ENCODE measurements around the gene DAGLA.
"Not testable (repeated sequence)": the region's sequence is repeated elsewhere in the genome, so short reads cannot be mapped to it uniquely, and the experiment has no call there.

DAGLA gene

DNA sequence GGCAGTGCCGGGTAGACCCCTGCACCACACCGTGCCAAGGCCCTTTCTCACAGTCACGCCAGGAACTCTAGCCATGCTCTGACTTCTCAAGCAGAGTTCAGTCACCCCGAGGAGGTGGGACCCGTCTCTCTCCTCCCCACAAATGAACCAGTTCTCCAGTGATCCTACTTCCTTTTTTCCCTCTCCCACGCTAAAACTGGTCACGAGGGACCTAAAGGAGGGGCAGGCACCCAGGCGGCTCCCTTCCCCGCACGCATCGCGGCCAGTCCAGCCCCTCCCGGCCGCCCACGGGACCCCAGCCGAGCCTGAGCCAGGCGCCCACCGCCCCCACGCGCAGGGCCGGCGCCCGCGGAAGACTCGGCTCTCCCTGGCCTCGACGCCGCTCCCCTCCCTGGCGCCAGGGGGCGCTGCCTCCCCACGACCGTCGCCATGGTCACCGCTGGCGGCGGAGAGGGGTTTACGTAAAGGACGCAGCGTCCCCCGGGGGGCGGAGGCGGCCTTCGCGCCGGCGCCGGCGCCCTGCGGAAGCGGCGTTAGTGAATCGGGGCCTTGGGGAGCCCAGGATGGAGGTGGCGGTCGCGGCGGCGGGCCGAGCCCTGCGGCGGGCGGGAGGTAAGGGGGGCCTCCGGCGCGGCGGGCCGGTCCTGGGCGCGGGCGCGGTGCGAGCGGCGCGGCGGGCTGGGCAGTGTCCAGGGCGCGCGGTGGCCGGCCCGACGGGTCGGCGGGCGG is at the start of gene DAGLA:
TSS of gene DAGLA (plus strand) at position 499 of the 729 bp plus-strand sequence. CDS start 39,765 bp downstream, outside the sequence.
- DNase-seq = peak; percentile 62

DNA sequence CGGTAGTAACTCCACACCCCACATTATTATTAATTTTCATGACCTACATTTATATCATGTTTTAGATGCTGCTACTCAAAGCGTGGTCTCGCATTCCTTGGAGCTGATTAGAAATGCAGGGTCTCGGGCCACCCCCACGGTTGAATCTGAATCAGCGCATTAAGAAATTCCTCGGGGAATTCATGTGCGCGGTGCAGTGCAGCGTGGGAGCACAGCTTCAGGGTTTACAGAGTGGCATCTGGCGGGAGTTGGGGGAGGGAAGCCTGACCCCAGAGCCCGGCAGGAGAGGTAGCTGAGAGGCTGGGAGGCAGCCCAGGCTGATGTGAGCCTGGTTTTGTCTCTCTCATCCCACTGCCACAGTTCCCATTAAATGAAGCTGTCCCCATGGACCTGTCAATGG is 48.1 kb upstream of the DAGLA start:
- no peak for DNase-seq

DNA sequence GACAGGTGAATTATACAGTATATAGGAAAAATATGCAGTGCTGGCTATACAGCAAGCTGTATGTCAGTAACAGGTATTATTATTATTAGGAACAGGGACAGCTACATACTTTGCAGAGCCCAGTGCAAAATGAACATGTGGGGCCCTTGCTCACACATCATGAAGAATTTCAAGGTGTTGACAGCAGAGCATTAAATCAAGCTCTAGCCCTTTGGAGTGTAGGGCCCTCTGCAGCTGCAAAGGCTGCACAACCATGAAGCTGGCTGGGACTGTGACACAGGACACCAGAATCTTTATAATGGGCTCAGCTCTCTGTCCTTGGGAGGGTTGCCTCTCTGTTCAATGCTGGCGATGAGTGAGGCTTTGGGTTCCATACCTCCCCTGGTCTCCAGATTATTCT is 44.9 kb upstream of the DAGLA start:
- DNase-seq = no peak

DNA sequence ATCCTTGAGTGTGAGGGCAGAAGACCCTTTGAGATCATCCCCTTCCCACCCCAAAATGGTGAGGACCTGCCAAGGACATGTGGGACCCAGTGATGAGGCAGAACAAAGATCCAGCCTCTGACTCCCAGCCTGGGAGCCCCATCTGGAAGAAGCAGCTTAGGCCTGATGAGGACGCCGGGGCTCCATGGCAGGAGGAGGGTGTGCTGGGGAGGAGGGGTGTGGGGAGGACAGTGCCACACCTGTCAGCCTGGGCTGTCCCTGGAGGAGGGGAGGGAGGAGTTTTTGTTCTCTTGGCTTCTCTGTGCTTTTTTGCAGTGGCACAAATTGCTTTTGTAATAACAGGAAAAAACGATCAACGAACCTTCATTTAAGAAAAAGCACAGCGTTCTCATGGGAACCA is 44.4 kb upstream of the DAGLA start:
- no peak for DNase-seq

DNA sequence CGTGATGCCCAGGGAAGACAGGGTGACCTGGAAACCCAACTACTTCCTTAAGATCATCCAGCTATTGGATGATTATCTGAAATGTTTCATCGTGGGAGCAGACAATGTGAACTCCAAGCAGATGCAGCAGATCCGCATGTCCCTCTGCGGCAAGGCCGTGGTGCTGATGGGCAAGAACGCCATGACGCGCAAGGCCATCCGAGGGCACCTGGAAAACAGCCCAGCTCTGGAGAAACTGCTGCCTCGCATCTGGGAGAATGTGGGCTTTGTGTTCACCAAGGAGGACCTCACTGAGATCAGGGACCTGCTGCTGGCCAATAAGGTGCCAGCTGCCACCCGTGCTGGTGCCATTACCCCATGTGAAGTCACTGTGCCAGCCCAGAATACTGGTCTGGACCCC is 43.5 kb upstream of the DAGLA start:
- DNase-seq = no peak

GRCh38 chr11:61637277-61637676 is 42.9 kb upstream of the DAGLA start:
- DNase-seq = no peak

- no peak for DNase-seq
Observed at GRCh38 chr11:61639816-61640443, 40.3 kb upstream of the DAGLA start.

DNA sequence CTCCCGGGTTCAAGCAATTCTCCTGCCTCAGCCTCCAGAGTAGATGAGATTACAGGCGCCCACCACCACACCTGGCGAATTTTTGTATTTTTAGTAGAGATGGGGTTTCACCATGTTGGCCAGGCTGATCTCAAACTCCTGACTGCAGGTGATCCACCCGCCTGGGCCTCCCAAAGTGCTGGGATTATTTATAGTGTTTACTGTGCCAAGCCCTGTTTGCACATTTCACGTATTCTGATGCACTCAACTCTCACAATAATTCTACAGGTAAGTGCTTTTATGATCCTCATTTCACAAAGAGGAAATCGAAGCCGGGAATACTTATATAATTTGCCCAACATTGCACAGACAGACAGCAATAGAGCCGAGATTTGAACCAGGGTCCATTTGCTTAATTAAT is 38.0 kb upstream of the DAGLA start:
- DNase-seq = no peak

DNA sequence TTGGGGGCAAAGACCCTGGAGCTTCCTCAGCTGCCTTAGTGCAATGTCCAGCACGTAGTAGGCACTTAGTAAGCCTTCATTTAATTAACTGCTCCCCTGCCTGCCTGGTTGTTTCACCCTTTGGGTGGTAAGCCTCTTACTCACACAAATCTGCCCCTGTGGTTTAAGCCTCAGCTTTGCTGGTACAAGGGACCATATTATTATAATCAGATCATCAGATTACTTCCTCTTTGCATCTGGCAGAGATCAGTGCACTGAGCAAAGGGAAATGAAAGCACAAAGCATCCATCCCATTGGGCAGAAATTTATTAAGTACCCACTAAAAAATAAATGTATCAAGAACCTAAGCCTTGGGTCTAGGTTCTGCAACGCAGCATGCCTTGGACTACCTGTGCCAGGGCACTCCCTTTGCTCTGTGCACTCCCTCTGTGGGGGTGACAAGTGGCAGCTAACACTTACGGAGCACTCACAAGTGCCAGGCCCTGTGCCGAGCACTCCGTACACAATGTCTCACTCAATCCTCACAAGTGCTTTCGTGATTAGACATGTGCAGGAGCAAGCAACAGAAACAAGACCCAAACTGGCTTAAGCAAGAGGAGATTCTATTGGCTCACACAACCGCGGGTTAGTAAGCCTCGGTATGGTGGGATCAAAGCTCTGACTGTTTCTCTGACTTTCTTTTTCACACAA is 34.9 kb upstream of the DAGLA start:
- no peak for DNase-seq

- no peak for DNase-seq
Observed at GRCh38 chr11:61647529-61647928, 32.7 kb upstream of the DAGLA start.

DNA sequence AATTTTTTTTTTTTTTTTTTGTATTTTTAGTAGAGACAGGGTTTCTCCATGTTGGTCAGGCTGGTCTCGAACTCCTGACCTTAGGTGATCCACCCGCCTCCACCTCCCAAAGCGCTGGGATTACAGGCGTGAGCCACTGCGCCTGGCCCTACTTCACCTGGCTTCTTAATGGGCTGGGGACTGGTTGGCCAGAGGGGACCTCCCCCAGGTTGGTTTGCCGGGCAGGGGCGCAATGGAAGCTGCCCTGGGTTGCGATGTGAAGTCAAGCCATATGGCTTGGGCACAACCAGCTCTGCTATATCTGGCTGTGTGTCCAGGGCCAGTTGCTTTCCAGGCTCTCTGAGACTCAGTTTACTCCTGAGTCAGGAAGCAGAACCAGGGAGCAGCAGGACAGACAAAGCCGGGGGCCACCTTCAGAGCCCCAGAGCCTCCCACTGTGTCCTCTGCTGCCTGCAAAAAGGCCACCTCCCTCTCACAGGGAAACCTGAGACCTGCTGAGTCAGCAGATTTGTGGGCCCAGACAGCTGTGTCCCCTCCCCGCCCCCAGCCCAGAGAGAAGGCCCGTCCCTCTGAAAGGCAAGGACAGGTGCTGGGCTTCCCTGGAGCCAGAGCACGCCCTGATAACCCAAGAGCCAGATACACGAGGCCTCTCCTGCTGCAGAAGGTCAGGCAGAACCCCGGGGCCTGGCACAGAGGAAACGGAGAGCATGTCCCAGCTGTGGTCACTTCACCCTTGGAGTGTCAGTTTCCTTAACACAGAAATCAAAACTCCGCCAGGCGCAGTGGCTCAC is 29.2 kb upstream of the DAGLA start:
- no peak for DNase-seq

DNA sequence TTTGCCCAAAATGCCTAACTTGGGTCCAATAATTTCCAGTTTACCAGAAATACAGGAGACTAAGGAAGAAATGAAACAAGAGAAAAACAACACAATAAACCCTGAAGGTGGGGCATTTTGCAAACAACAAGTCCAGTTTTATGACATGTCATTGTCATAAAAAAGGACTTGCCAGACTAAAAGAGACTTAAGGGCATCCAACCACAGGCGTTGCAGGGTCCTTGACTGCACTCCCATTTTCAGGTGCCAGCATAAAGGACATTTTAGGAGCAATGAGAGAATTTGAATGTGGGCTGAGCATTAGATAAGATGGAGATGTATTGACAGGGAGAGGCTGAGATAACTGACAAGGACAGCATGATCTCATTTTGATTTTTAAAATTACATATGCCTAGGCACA is 28.1 kb upstream of the DAGLA start:
- DNase-seq = no peak

DNA sequence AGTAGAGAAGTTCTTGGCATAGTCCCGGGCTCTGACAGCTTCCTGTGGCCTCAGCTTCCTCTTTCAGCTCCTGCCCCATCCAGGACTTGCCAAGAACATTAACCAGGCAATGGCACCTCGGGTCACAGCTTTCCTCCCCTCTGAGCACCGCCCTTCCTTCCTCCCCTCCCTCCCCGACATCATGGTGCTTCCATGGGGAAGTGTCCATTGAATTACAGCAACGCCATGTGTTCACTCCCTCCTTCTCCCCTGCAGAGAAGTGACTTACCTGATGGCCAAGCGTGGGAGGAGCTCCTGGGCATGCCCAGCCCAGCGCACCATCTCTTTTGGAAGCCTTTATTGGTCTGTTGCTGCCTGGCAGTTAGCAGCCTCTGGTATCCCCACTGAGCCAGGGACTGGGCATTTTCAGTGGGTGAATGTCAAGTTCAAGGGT is 25.8 kb upstream of the DAGLA start:
- no peak for DNase-seq

DNA sequence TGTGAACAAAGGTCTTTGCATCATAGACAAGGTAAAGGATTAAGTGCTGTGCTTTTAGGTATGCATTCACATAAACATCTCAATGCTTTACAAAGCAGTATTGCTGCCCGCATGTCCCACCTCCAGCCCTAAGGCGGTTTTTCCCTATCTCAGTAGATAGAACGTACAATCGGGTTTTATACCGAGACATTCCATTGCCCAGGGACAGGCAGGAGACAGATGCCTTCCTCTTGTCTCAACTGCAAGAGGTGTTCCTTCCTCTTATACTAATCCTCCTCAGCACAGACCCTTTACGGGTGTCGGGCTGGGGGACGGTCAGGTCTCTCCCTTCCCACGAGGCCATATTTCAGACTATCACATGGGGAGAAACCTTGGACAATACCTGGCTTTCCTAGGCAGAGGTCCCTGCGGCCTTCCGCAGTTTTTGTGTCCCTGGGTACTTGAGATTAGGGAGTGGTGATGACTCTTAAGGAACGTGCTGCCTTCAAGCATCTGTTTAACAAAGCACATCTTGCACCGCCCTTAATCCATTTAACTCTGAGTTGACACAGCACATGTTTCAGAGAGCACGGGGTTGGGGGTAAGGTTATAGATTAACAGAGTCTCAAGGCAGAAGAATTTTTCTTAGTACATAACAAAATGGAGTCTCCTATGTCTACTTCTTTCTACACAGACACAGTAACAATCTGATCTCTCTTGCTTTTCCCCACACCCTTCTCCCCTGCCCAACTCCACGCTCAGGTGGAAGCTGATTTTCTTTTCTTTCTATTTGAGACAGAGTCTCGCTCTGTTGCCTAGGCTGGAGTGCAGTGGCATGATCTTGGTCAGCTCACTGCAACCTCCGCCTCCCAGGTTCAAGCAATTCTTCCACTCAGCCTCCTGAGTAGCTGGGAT is 24.7 kb upstream of the DAGLA start:
- DNase-seq = not testable (repeated sequence)

DNA sequence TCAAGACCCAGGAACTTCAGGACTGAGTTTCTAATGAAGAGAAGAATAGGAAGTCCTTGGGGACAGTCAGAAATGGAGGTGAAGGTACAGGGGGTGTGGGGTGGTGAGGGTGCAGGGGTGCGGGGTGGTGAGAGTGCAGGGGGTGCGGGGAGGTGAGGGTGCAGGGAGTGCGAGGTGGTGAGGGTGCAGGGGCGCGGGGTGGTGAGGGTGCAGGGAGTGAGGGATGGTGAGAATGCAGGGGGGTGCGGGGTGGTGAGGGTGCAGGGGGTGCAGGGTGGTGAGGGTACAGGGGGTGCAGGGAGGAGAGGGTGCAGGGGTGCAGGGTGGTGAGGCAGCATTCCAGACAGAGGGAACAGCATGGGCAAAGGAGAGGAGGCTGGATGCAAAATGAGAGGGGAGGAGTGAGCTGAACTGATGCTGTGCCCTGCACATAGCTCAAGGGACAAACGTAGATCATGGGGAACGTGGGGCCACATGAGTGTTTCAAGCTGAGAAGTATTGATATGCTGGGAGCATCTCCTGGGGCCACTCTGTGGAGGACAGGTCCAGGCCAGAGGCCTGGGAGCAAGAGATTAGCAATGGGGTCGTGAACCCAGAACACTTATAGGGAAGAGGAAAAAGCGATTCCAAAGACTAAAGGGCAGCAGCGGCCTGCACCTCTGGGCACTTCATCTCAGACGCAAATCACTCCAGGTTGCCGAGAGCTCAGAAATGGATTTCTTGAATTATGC is 23.7 kb upstream of the DAGLA start:
- no peak for DNase-seq

DNA sequence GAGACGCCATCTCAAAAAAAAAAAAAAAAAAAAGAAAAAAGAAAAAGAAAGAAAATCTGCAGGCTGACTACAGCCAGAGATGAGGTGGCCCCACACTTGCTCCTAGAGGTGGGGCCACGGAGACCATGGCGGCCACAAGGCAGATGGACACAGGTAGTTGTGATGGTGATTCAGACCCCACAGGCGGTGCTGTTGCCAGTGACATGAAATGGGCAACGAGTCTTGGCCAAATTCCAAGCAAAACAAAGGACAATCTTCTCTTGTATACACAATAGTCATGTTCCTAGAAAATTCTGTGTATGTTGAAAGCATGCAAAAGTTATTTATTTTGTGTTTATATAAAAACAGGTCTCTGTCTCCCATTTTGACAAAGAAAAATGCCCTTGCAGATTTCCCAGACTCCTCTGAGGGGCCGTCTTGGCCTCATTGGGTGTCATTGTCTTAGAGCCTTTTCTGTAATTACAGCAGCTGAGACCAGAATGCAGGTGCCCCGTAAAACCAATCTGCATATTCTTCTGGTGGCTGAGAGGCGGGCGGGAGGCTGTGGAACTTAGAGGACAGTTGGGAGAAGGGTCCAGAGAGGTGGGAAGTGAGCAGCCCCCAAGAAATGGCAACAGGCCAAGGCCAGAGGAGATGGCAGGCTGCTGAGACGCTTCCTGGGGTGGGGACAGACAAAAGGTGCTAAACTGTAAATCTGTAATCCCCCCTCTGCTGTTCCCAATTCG is 22.5 kb upstream of the DAGLA start:
- DNase-seq = no peak

DNA sequence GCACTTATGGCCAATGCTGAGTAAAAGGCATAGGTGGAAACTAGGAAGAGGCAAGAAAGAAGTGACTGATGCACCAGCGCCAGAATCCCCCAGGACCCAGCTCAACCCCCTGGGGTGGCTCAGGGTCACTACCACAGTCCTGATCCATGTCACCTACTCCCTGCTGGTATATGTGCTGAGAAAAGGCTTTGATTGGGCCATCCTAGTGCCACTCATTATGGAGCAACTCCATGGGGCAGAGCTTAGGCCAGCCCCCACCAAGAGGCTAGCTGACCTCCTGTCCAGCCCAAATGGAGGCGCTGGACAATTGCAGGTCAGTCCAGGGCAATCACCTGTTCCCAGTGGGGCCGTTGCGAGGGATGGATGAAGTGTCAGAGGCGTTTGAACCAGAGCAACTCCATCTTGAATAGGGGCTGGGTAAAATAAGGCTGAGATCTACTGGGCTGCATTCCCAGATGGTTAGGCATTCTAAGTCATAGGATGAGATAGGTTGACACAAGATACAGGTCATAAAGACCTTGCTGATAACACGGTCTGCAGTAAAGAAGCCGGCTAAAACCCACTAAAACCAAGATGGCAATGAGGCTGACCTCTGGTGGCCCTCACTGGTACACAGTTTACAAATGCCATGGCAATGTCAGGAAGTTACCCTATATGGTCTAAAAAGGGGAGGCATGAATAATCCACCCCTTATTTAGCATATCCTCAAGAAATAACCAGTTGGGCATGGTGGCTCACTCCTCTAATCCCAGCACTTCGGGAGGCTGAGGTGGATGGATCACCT is 20.6 kb upstream of the DAGLA start:
- no peak for DNase-seq

- peak; percentile 34 for DNase-seq
Observed at GRCh38 chr11:61660997-61661396, 19.2 kb upstream of the DAGLA start.

GRCh38 chr11:61666684-61667297 is 13.4 kb upstream of the DAGLA start:
- no peak for DNase-seq
